T-helper 2 cell treated with Interferon-gamma antibody and Interleukin-4, amounts not matched to agents 5 μg/mL and 100 μg/mL, for 36 hours (primary cell): ENCODE measurements around the gene EPHA6.
"Not testable (repeated sequence)": the region's sequence is repeated elsewhere in the genome, so short reads cannot be mapped to it uniquely, and the experiment has no call there.

Experiments used
- DNase-seq: peaks from one replicate; pipeline ENCODE4 v3.0.0; 2021; ENCODE audit warnings: low spot score
- H3K27ac Mint-ChIP-seq: one replicate; pipeline ENCODE4 v1.8.0; 2021; ENCODE audit warnings: mild to moderate bottlenecking, mixed read lengths
- H3K27me3 Mint-ChIP-seq: one replicate; pipeline ENCODE4 v1.8.0; 2021; ENCODE audit warnings: low read depth, mixed read lengths
- H3K36me3 Mint-ChIP-seq: one replicate; pipeline ENCODE4 v1.8.0; 2021; ENCODE audit warnings: low read depth, mixed read lengths
- H3K4me1 Mint-ChIP-seq: one replicate; pipeline ENCODE4 v1.8.0; 2021; ENCODE audit warnings: low read depth, mixed read lengths
- H3K4me3 Mint-ChIP-seq: one replicate; pipeline ENCODE4 v1.8.0; 2022; ENCODE audit warnings: mild to moderate bottlenecking, moderate library complexity, mixed read lengths
- H3K9me3 Mint-ChIP-seq: one replicate; pipeline ENCODE4 v1.8.0; 2021; ENCODE audit warnings: mixed read lengths

The EPHA6 gene

GRCh38 chr3:97269202-97269601, 454.8 kb downstream of the EPHA6 start:
- no peaks in the 10 kb centered on the region for H3K4me1 Mint-ChIP-seq
- no peaks in the 10 kb centered on the region for H3K36me3 Mint-ChIP-seq
- H3K27me3 Mint-ChIP-seq = no peaks in the 10 kb centered on the region
- H3K4me3 Mint-ChIP-seq = no peak overlapping the region
- no peaks in the 10 kb centered on the region for H3K9me3 Mint-ChIP-seq
- no peak overlapping the region for H3K27ac Mint-ChIP-seq
- no peak for DNase-seq

- H3K4me3 Mint-ChIP-seq, H3K27me3 Mint-ChIP-seq, H3K4me1 Mint-ChIP-seq, H3K36me3 Mint-ChIP-seq, H3K27ac Mint-ChIP-seq, DNase-seq: not testable (repeated sequence)
- H3K9me3 Mint-ChIP-seq = peaks cover 13% of the 10 kb centered on the region
These were observed 462.6 kb downstream of the EPHA6 start for GRCh38 chr3:97276879-97277550.

GRCh38 chr3:97277708-97278107, 463.3 kb downstream of the EPHA6 start:
- Mint-ChIP-seq H3K36me3 (no peaks in the 10 kb centered on the region), H3K9me3 (peaks cover 13% of the 10 kb centered on the region), H3K27me3 (no peaks in the 10 kb centered on the region), H3K27ac (no peak overlapping the region), H3K4me1 (no peaks in the 10 kb centered on the region), H3K4me3 (no peak overlapping the region)
- DNase-seq = no peak

GRCh38 chr3:97278506-97278905, 464.1 kb downstream of the EPHA6 start:
- H3K27ac Mint-ChIP-seq = no peak overlapping the region
- no peaks in the 10 kb centered on the region for H3K36me3 Mint-ChIP-seq
- peaks cover 13% of the 10 kb centered on the region for H3K9me3 Mint-ChIP-seq
- H3K4me3 Mint-ChIP-seq = no peak overlapping the region
- no peak for DNase-seq
- no peaks in the 10 kb centered on the region for H3K27me3 Mint-ChIP-seq
- H3K4me1 Mint-ChIP-seq = no peaks in the 10 kb centered on the region

GRCh38 chr3:97291901-97292300, 477.5 kb downstream of the EPHA6 start:
- H3K27me3 Mint-ChIP-seq = no peaks in the 10 kb centered on the region
- DNase-seq = no peak
- no peak overlapping the region for H3K4me3 Mint-ChIP-seq
- no peaks in the 10 kb centered on the region for H3K4me1 Mint-ChIP-seq
- peaks cover 17% of the 10 kb centered on the region for H3K9me3 Mint-ChIP-seq
- H3K36me3 Mint-ChIP-seq = no peaks in the 10 kb centered on the region
- H3K27ac Mint-ChIP-seq = no peak overlapping the region

GRCh38 chr3:97293596-97294131, 479.3 kb downstream of the EPHA6 start:
- H3K9me3 Mint-ChIP-seq = peaks cover 17% of the 10 kb centered on the region
- no peak overlapping the region for H3K27ac Mint-ChIP-seq
- H3K4me1 Mint-ChIP-seq = no peaks in the 10 kb centered on the region
- no peak for DNase-seq
- H3K36me3 Mint-ChIP-seq = no peaks in the 10 kb centered on the region
- no peak overlapping the region for H3K4me3 Mint-ChIP-seq
- H3K27me3 Mint-ChIP-seq = no peaks in the 10 kb centered on the region

- no peak overlapping the region for H3K4me3 Mint-ChIP-seq
- no peaks in the 10 kb centered on the region for H3K27me3 Mint-ChIP-seq
- H3K4me1 Mint-ChIP-seq = no peaks in the 10 kb centered on the region
- no peak overlapping the region for H3K27ac Mint-ChIP-seq
- no peak for DNase-seq
- no peaks in the 10 kb centered on the region for H3K36me3 Mint-ChIP-seq
- peaks cover 14% of the 10 kb centered on the region for H3K9me3 Mint-ChIP-seq
These were observed 482.6 kb downstream of the EPHA6 start for GRCh38 chr3:97297032-97297431.

- Mint-ChIP-seq H3K4me1 (no peaks in the 10 kb centered on the region), H3K27me3 (no peaks in the 10 kb centered on the region), H3K27ac (no peak overlapping the region), H3K36me3 (no peaks in the 10 kb centered on the region), H3K4me3 (no peak overlapping the region), H3K9me3 (peaks cover 13% of the 10 kb centered on the region)
- DNase-seq = no peak
These were observed 486.7 kb downstream of the EPHA6 start for GRCh38 chr3:97301114-97301513.

GRCh38 chr3:97306226-97306625, 491.8 kb downstream of the EPHA6 start:
- H3K9me3 Mint-ChIP-seq = peaks cover 8% of the 10 kb centered on the region
- no peak overlapping the region for H3K27ac Mint-ChIP-seq
- H3K27me3 Mint-ChIP-seq = no peaks in the 10 kb centered on the region
- H3K4me1 Mint-ChIP-seq = no peaks in the 10 kb centered on the region
- DNase-seq = no peak
- no peaks in the 10 kb centered on the region for H3K36me3 Mint-ChIP-seq
- H3K4me3 Mint-ChIP-seq = no peak overlapping the region

GRCh38 chr3:97338375-97338774, 524.0 kb downstream of the EPHA6 start:
- DNase-seq = no peak
- H3K4me3 Mint-ChIP-seq = no peak overlapping the region
- no peaks in the 10 kb centered on the region for H3K36me3 Mint-ChIP-seq
- H3K27me3 Mint-ChIP-seq = no peaks in the 10 kb centered on the region
- peaks cover 8% of the 10 kb centered on the region for H3K9me3 Mint-ChIP-seq
- no peaks in the 10 kb centered on the region for H3K4me1 Mint-ChIP-seq
- H3K27ac Mint-ChIP-seq = no peak overlapping the region

GRCh38 chr3:97340940-97341339, 526.5 kb downstream of the EPHA6 start:
- Mint-ChIP-seq H3K27me3 (no peaks in the 10 kb centered on the region), H3K27ac (no peak overlapping the region), H3K4me3 (no peak overlapping the region), H3K36me3 (no peaks in the 10 kb centered on the region), H3K9me3 (peaks cover 5% of the 10 kb centered on the region), H3K4me1 (no peaks in the 10 kb centered on the region)
- DNase-seq = no peak

- H3K36me3 Mint-ChIP-seq = no peaks in the 10 kb centered on the region
- no peaks in the 10 kb centered on the region for H3K4me1 Mint-ChIP-seq
- no peak for DNase-seq
- H3K4me3 Mint-ChIP-seq = no peak overlapping the region
- H3K27ac Mint-ChIP-seq = no peak overlapping the region
- peaks cover 7% of the 10 kb centered on the region for H3K9me3 Mint-ChIP-seq
- H3K27me3 Mint-ChIP-seq = no peaks in the 10 kb centered on the region
These were observed 533.4 kb downstream of the EPHA6 start for GRCh38 chr3:97347780-97348179.

- H3K9me3 Mint-ChIP-seq = peaks cover 19% of the 10 kb centered on the region
- no peak overlapping the region for H3K4me3 Mint-ChIP-seq
- no peaks in the 10 kb centered on the region for H3K36me3 Mint-ChIP-seq
- H3K27me3 Mint-ChIP-seq = no peaks in the 10 kb centered on the region
- H3K4me1 Mint-ChIP-seq = no peaks in the 10 kb centered on the region
- DNase-seq = no peak
- no peak overlapping the region for H3K27ac Mint-ChIP-seq
These were observed 536.6 kb downstream of the EPHA6 start for GRCh38 chr3:97350971-97351370.

GRCh38 chr3:97353176-97353575, 538.8 kb downstream of the EPHA6 start:
- DNase-seq = no peak
- no peak overlapping the region for H3K4me3 Mint-ChIP-seq
- peaks cover 19% of the 10 kb centered on the region for H3K9me3 Mint-ChIP-seq
- H3K4me1 Mint-ChIP-seq = no peaks in the 10 kb centered on the region
- H3K36me3 Mint-ChIP-seq = no peaks in the 10 kb centered on the region
- no peaks in the 10 kb centered on the region for H3K27me3 Mint-ChIP-seq
- H3K27ac Mint-ChIP-seq = no peak overlapping the region

- no peak overlapping the region for H3K27ac Mint-ChIP-seq
These were observed 545.6 kb downstream of the EPHA6 start for GRCh38 chr3:97359977-97360376.

More at GRCh38 chr3:97359977-97360376, 545.6 kb downstream of the EPHA6 start:
- Mint-ChIP-seq H3K4me1 (no peaks in the 10 kb centered on the region), H3K36me3 (no peaks in the 10 kb centered on the region), H3K4me3 (no peak overlapping the region), H3K9me3 (no peaks in the 10 kb centered on the region), H3K27me3 (no peaks in the 10 kb centered on the region)
- DNase-seq = no peak
